Neural progenitor cell (in vitro differentiated cells): ENCODE measurements around the gene PRR33. TPM values are rescaled to one million over a fixed set of nuclear protein-coding genes. Genes with fewer than 3 reads are reported as not detected.

Experiments
- DNase-seq: peaks from one replicate; pipeline ENCODE4 v3.0.0-alpha.2; 2016; ENCODE audit warnings: low spot score
- H2AFZ ChIP-seq: fragments of 200-600 bp; sonication (generic); replicated peaks from 2 replicates; pipeline ENCODE4 v1.6.1; 2016; ENCODE audit warnings: antibody characterized with exemption
- H3F3A ChIP-seq: fragments of 200-600 bp; sonication (generic); 2 replicates; pipeline ENCODE4 v1.6.1; 2016; ENCODE audit warnings: antibody characterized with exemption, low read depth
- H3K27ac ChIP-seq: fragments of 200-600 bp; sonication (generic); 2 replicates; pipeline ENCODE4 v1.5.1; 2016; ENCODE audit warnings: mild to moderate bottlenecking
- H3K27me3 ChIP-seq: fragments of 200-600 bp; sonication (generic); 2 replicates; pipeline ENCODE4 v1.6.1; 2016; ENCODE audit warnings: mild to moderate bottlenecking, moderate library complexity
- H3K36me3 ChIP-seq: fragments of 200-600 bp; sonication (generic); 2 replicates; pipeline ENCODE4 v1.5.1; 2016
- H3K4me1 ChIP-seq: fragments of 200-600 bp; sonication (generic); 2 replicates; pipeline ENCODE4 v1.6.1; 2016; ENCODE audit warnings: mixed run types
- H3K4me2 ChIP-seq: fragments of 200-600 bp; sonication (generic); 2 replicates; pipeline ENCODE4 v1.6.1; 2016
- H3K4me3 ChIP-seq: fragments of 200-600 bp; sonication (generic); 2 replicates; pipeline ENCODE4 v1.5.1; 2016
- H3K79me2 ChIP-seq: fragments of 200-600 bp; sonication (generic); 2 replicates; pipeline ENCODE4 v1.6.1; 2016; ENCODE audit warnings: low read depth
- H3K9ac ChIP-seq: fragments of 200-600 bp; sonication (generic); 2 replicates; pipeline ENCODE4 v1.6.1; 2016
- H3K9me3 ChIP-seq: fragments of 200-600 bp; sonication (generic); 2 replicates; pipeline ENCODE4 v1.5.1; 2016; ENCODE audit warnings: low read depth
- H4K20me1 ChIP-seq: fragments of 200-600 bp; sonication (generic); 2 replicates; pipeline ENCODE4 v1.6.1; 2016; ENCODE audit warnings: low read depth
- H3K27ac Mint-ChIP-seq: 3 replicates; pipeline ENCODE4 v1.8.0; 2021; ENCODE audit warnings: mixed read lengths
- H3K27me3 Mint-ChIP-seq: 2 replicates; pipeline ENCODE4 v1.8.0; 2022; ENCODE audit warnings: low read depth, mild to moderate bottlenecking, inconsistent platforms, moderate library complexity, mixed read lengths; ENCODE audit not compliant: insufficient read depth
- H3K36me3 Mint-ChIP-seq: 3 replicates; pipeline ENCODE4 v1.8.0; 2021; ENCODE audit warnings: mixed read lengths
- H3K4me1 Mint-ChIP-seq: 3 replicates; pipeline ENCODE4 v1.8.0; 2021; ENCODE audit warnings: mixed read lengths
- H3K4me3 Mint-ChIP-seq: 3 replicates; pipeline ENCODE4 v1.8.0; 2021; ENCODE audit warnings: mild to moderate bottlenecking, moderate library complexity, mixed read lengths
- H3K9me3 Mint-ChIP-seq: 3 replicates; pipeline ENCODE4 v1.8.0; 2020; ENCODE audit warnings: mixed read lengths
- CTCF ChIP-seq: fragments of 200-600 bp; sonication (generic); IDR thresholded peaks from 2 replicates; pipeline ENCODE4 v1.5.1; 2017; ENCODE audit warnings: antibody characterized with exemption, mild to moderate bottlenecking
- EZH2 ChIP-seq: fragments of 200-600 bp; sonication (generic); IDR thresholded peaks from 2 replicates; pipeline ENCODE4 v1.6.1; 2017; ENCODE audit warnings: antibody characterized with exemption, mild to moderate bottlenecking, moderate library complexity
- EZH2phosphoT487 ChIP-seq: fragments of 200-600 bp; sonication (generic); IDR thresholded peaks from 2 replicates; pipeline ENCODE4 v1.6.1; 2017; ENCODE audit warnings: antibody characterized with exemption
- total RNA-seq: library from RNA; depleted of rRNA; stranded (reverse); fragments of >200 nt; gene quantifications from 2 replicates; pipeline ENCODE4 v1.2.3, GENCODE V29; 2015; ENCODE audit warnings: low replicate concordance

The PRR33 gene
- total RNA-seq, 1 donor from 2014 or later = not detected

GRCh38 chr11:1858154-1858553, 33.5 kb downstream of the PRR33 start:
- peaks cover 2% of the 10 kb centered on the region for H3K27me3 Mint-ChIP-seq
- no peaks in the 10 kb centered on the region for H3K9me3 Mint-ChIP-seq
- H3K9me3 ChIP-seq = no peaks in the 10 kb centered on the region
- H3K4me3 ChIP-seq = no peak overlapping the region
- no peaks in the 10 kb centered on the region for H3F3A ChIP-seq
- no peaks in the 10 kb centered on the region for H3K36me3 ChIP-seq
- no peaks in the 10 kb centered on the region for H3K79me2 ChIP-seq
- no peak for DNase-seq
- peaks cover 8% of the 10 kb centered on the region for H3K4me1 ChIP-seq
- H3K4me1 Mint-ChIP-seq = no peaks in the 10 kb centered on the region
- no peak overlapping the region for H3K4me3 Mint-ChIP-seq
- H3K27ac ChIP-seq = no peak overlapping the region
- H3K36me3 Mint-ChIP-seq = no peaks in the 10 kb centered on the region
- no peaks in the 10 kb centered on the region for H4K20me1 ChIP-seq
- H3K27me3 ChIP-seq = peaks cover 14% of the 10 kb centered on the region
- TF ChIP-seq EZH2phosphoT487 (no peak), CTCF (no peak), EZH2 (no peak)
- no peak overlapping the region for H3K4me2 ChIP-seq
- no peak overlapping the region for H3K9ac ChIP-seq
- no peak overlapping the region for H3K27ac Mint-ChIP-seq
- H2AFZ ChIP-seq = no peak overlapping the region

GRCh38 chr11:1857064-1857463, 34.6 kb downstream of the PRR33 start:
- no peak for TF ChIP-seq EZH2
- no peak for TF ChIP-seq CTCF
- no peak for TF ChIP-seq EZH2phosphoT487
- no peaks in the 10 kb centered on the region for H4K20me1 ChIP-seq
- Mint-ChIP-seq H3K27me3 (no peaks in the 10 kb centered on the region), H3K27ac (no peak overlapping the region), H3K4me1 (no peaks in the 10 kb centered on the region), H3K36me3 (no peaks in the 10 kb centered on the region), H3K4me3 (no peak overlapping the region), H3K9me3 (no peaks in the 10 kb centered on the region)
- H2AFZ ChIP-seq = no peak overlapping the region
- H3K9ac ChIP-seq = no peak overlapping the region
- no peak overlapping the region for H3K4me2 ChIP-seq
- no peak overlapping the region for H3K4me3 ChIP-seq
- peaks cover 8% of the 10 kb centered on the region for H3K4me1 ChIP-seq
- H3F3A ChIP-seq = no peaks in the 10 kb centered on the region
- no peaks in the 10 kb centered on the region for H3K9me3 ChIP-seq
- H3K27me3 ChIP-seq = peaks cover 14% of the 10 kb centered on the region
- H3K27ac ChIP-seq = no peak overlapping the region
- no peaks in the 10 kb centered on the region for H3K36me3 ChIP-seq
- no peaks in the 10 kb centered on the region for H3K79me2 ChIP-seq
- no peak for DNase-seq

GRCh38 chr11:1856306-1857005, 35.2 kb downstream of the PRR33 start:
- Mint-ChIP-seq H3K4me1 (no peaks in the 10 kb centered on the region), H3K4me3 (no peak overlapping the region), H3K36me3 (no peaks in the 10 kb centered on the region), H3K27me3 (no peaks in the 10 kb centered on the region), H3K9me3 (no peaks in the 10 kb centered on the region), H3K27ac (peak overlapping the region; percentile 88)
- peaks cover 14% of the 10 kb centered on the region for H3K27me3 ChIP-seq
- no peaks in the 10 kb centered on the region for H3K36me3 ChIP-seq
- H3K27ac ChIP-seq = no peak overlapping the region
- H3K9me3 ChIP-seq = no peaks in the 10 kb centered on the region
- H3F3A ChIP-seq = no peaks in the 10 kb centered on the region
- no peaks in the 10 kb centered on the region for H3K79me2 ChIP-seq
- no peak for DNase-seq
- H3K9ac ChIP-seq = no peak overlapping the region
- no peak overlapping the region for H2AFZ ChIP-seq
- H3K4me3 ChIP-seq = no peak overlapping the region
- H3K4me1 ChIP-seq = peaks cover 8% of the 10 kb centered on the region
- no peak overlapping the region for H3K4me2 ChIP-seq
- no peaks in the 10 kb centered on the region for H4K20me1 ChIP-seq
- no peak for TF ChIP-seq EZH2
- no peak for TF ChIP-seq EZH2phosphoT487
- no peak for TF ChIP-seq CTCF
